ENCODE measurements around the gene WFDC2. TPM values are rescaled to one million over a fixed set of nuclear protein-coding genes. Genes with fewer than 3 reads are reported as not detected.

WFDC2 gene
- total and polyA plus RNA-seq, 2 of the 13 experiments (the other 11 are each of a cell fraction or from before 2014, with no cell fraction given): 0.33 TPM; not detected in 1

DNA sequence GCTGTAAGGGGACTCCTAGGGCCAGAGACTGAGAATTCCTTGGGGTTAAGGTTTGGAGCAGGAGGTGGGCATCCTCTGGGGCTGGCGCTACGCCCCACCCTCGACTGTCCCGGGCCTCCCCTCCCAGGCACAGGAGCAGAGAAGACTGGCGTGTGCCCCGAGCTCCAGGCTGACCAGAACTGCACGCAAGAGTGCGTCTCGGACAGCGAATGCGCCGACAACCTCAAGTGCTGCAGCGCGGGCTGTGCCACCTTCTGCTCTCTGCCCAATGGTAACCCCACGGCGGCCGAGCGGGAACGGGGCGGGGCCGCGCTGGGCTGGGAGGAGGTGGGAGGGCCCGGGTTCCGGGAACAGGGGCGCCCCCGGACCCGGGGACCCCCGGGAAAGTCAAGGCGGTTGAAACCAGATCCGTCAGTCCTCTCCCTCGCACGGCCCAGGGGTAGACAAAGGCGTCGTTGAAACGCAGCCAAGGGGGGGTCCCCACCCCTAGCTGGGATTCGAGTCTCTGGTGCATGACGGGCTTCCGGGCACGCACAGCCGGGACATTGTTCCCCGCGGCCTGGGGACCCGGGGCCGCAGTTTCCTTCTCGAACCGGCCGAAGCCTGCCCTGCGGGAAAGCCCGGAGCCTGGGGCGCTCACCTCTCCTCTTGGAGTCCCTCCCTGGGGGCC lies 844 bp downstream of the WFDC2 start (continued):
- TF ChIP-seq ZNF33B (CRISPR knock-in tag; IDR thresholded peaks at IDR 0.05) (no peak), ZFY (CRISPR knock-in tag; IDR thresholded peaks at IDR 0.05) (0 out of 2 replicates have a peak, but pooled peaks have one; percentile 32), MYNN (CRISPR knock-in tag; IDR thresholded peaks at IDR 0.05; ENCODE audit: low read depth) (no peak), PITX1 (CRISPR knock-in tag; IDR thresholded peaks at IDR 0.05) (no peak), KAT8 (CRISPR knock-in tag; IDR thresholded peaks at IDR 0.05) (no peak), SALL2 (CRISPR knock-in tag; IDR thresholded peaks at IDR 0.05) (no peak), ZNF451 (CRISPR knock-in tag; IDR thresholded peaks at IDR 0.05) (no peak), ZNF891 (CRISPR knock-in tag; IDR thresholded peaks at IDR 0.05) (no peak), PPARG (CRISPR knock-in tag; conservative IDR thresholded peaks at IDR 0.05) (no peak), ZNF331 (CRISPR knock-in tag; IDR thresholded peaks at IDR 0.05) (no peak), PAWR (CRISPR knock-in tag; IDR thresholded peaks at IDR 0.05; ENCODE audit: borderline replicate concordance) (no peak), ZNF256 (CRISPR knock-in tag; conservative IDR thresholded peaks at IDR 0.05) (no peak), YY1 (IDR thresholded peaks at IDR 0.05; ENCODE audit: insufficient read depth, insufficient replicate concordance, low read depth, low read length) (no peak), KLF15 (CRISPR knock-in tag; IDR thresholded peaks at IDR 0.05; ENCODE audit: borderline replicate concordance) (0 out of 2 replicates have a peak, but pooled peaks have one; percentile 44), TSC22D2 (CRISPR knock-in tag; IDR thresholded peaks at IDR 0.05; ENCODE audit: borderline replicate concordance) (no peak), ZNF644 (CRISPR knock-in tag; IDR thresholded peaks at IDR 0.05; ENCODE audit: low read depth) (no peak), RXRA (CRISPR knock-in tag; IDR thresholded peaks at IDR 0.05) (no peak; the same call in 1 of the 2 replicates), RAD21 (CRISPR knock-in tag; IDR thresholded peaks at IDR 0.05) (no peak), SETDB1 (CRISPR knock-in tag; IDR thresholded peaks at IDR 0.05; ENCODE audit: borderline replicate concordance) (no peak), JDP2 (CRISPR knock-in tag; IDR thresholded peaks at IDR 0.05; ENCODE audit: borderline replicate concordance) (no peak), ZNF563 (CRISPR knock-in tag; IDR thresholded peaks at IDR 0.05) (no peak), HDAC6 (IDR thresholded peaks at IDR 0.05; ENCODE audit: low read depth, low read length) (no peak), ZC3H13 (CRISPR knock-in tag; IDR thresholded peaks at IDR 0.05) (no peak), IKZF4 (CRISPR knock-in tag; IDR thresholded peaks at IDR 0.05; ENCODE audit: borderline replicate concordance, low read depth, not compliant biosample characterization) (no peak), TOPORS (CRISPR knock-in tag; IDR thresholded peaks at IDR 0.05) (no peak), KLF9 (CRISPR knock-in tag; IDR thresholded peaks at IDR 0.05; ENCODE audit: low read depth) (no peak), SMARCC2 (IDR thresholded peaks at IDR 0.05) (no peak), FOXA3 (CRISPR knock-in tag; IDR thresholded peaks at IDR 0.05) (no peak)
- TF ChIP-seq, protein P1, sequence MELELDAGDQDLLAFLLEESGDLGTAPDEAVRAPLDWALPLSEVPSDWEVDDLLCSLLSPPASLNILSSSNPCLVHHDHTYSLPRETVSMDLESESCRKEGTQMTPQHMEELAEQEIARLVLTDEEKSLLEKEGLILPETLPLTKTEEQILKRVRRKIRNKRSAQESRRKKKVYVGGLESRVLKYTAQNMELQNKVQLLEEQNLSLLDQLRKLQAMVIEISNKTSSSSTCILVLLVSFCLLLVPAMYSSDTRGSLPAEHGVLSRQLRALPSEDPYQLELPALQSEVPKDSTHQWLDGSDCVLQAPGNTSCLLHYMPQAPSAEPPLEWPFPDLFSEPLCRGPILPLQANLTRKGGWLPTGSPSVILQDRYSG (CRISPR knock-in tag; IDR thresholded peaks at IDR 0.05): no peak
- TF ChIP-seq, protein P2, sequence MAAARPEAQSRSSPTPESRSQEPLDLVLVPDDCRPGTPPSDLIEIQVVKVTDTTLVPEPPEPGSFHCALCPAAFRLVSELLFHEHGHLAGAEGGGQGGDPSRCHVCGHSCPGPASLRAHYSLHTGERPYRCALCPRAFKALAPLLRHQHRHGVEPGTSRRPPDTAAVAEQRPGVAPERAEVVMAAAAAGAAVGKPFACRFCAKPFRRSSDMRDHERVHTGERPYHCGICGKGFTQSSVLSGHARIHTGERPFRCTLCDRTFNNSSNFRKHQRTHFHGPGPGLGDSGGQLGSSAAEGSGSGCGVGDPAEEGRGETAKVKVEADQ (CRISPR knock-in tag; IDR thresholded peaks at IDR 0.05; ENCODE audit: borderline replicate concordance): no peak
- TF ChIP-seq, protein P3, sequence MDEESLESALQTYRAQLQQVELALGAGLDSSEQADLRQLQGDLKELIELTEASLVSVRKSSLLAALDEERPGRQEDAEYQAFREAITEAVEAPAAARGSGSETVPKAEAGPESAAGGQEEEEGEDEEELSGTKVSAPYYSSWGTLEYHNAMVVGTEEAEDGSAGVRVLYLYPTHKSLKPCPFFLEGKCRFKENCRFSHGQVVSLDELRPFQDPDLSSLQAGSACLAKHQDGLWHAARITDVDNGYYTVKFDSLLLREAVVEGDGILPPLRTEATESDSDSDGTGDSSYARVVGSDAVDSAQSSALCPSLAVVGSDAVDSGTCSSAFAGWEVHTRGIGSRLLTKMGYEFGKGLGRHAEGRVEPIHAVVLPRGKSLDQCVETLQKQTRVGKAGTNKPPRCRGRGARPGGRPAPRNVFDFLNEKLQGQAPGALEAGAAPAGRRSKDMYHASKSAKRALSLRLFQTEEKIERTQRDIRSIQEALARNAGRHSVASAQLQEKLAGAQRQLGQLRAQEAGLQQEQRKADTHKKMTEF (CRISPR knock-in tag; IDR thresholded peaks at IDR 0.05): peak; percentile 16; the same call in 1 of the 2 replicates

Data from HepG2 (cell line).